CD8-positive, alpha-beta memory T cell (primary cell): ENCODE data around the gene TLE2. TPM values are rescaled to one million over a fixed set of nuclear protein-coding genes. Genes with fewer than 3 reads are reported as not detected.

ENCODE experiments used
- CTCF ChIA-PET: fragments of 350-600 bp; sonication (Branson Sonifier 250); formaldehyde crosslinking; loops from one replicate; lab custom pipeline; 2021; ENCODE audit warnings: antibody characterized with exemption; lab: Charles Lee
- POLR2A ChIA-PET: fragments of 350-600 bp; sonication (Branson Sonifier 250); formaldehyde crosslinking; loops from one replicate; lab custom pipeline; 2021; ENCODE audit warnings: antibody characterized with exemption; lab: Charles Lee
- DNase-seq, 5 donors: peaks; one replicate each; pipeline versions ENCODE4 v3.0.0 to v3.0.0-alpha.2; 2020 to 2022; ENCODE audit warnings: mixed read lengths in 1 of 5
- H3K27ac ChIP-seq: one replicate; pipeline ENCODE4 v1.7.0; 2013; ENCODE audit warnings: low read depth, mild to moderate bottlenecking, low read length, moderate library complexity
- H3K27me3 ChIP-seq: 2 replicates; pipeline ENCODE4 v1.7.0; 2013; ENCODE audit warnings: low read length, mild to moderate bottlenecking; ENCODE audit not compliant: insufficient read depth, poor library complexity, severe bottlenecking
- H3K36me3 ChIP-seq: 2 replicates; pipeline ENCODE4 v1.7.0; 2013; ENCODE audit warnings: mild to moderate bottlenecking, low read length, moderate library complexity; ENCODE audit not compliant: insufficient read depth
- H3K4me1 ChIP-seq: 2 replicates; pipeline ENCODE4 v1.7.0; 2013; ENCODE audit warnings: mild to moderate bottlenecking, low read length, moderate library complexity; ENCODE audit not compliant: insufficient read depth
- H3K4me3 ChIP-seq: 2 replicates; pipeline ENCODE4 v1.7.0; 2013; ENCODE audit warnings: mild to moderate bottlenecking, low read length
- H3K9me3 ChIP-seq: 2 replicates; pipeline ENCODE4 v1.7.0; 2013; ENCODE audit warnings: mild to moderate bottlenecking, low read length
- H3K27ac Mint-ChIP-seq, 8 donors: one replicate each; pipeline ENCODE4 v1.8.0; 2020 to 2021; ENCODE audit warnings: mixed read lengths in 8 of 8, mild to moderate bottlenecking in 6 of 8, inconsistent platforms in 3 of 8, moderate library complexity in 3 of 8
- H3K27me3 Mint-ChIP-seq, 2 donors: one replicate each; pipeline ENCODE4 v1.8.0; 2020 to 2021; ENCODE audit warnings: mixed read lengths in 2 of 2, mild to moderate bottlenecking in 1 of 2, moderate library complexity in 1 of 2
- H3K36me3 Mint-ChIP-seq, 3 donors: one replicate each; pipeline ENCODE4 v1.8.0; 2020 to 2021; ENCODE audit warnings: mixed read lengths in 3 of 3, inconsistent platforms in 1 of 3, mild to moderate bottlenecking in 1 of 3
- H3K4me1 Mint-ChIP-seq, 3 donors: one replicate each; pipeline ENCODE4 v1.8.0; 2020 to 2021; ENCODE audit warnings: mixed read lengths in 3 of 3, inconsistent platforms in 1 of 3, mild to moderate bottlenecking in 1 of 3
- H3K4me3 Mint-ChIP-seq, 7 donors: one replicate each; pipeline ENCODE4 v1.8.0; 2020 to 2021; ENCODE audit warnings: mixed read lengths in 7 of 7, mild to moderate bottlenecking in 6 of 7, moderate library complexity in 4 of 7, inconsistent platforms in 2 of 7
- H3K9me3 Mint-ChIP-seq, 5 donors: one replicate each; pipeline ENCODE4 v1.8.0; 2020 to 2022; ENCODE audit warnings: mixed read lengths in 5 of 5, mild to moderate bottlenecking in 3 of 5, moderate library complexity in 2 of 5, inconsistent platforms in 1 of 5
- polyA plus RNA-seq: library from polyadenylated mRNA; unstranded; fragments of 300-500 nt; fragmentation: Illumina TruSeq; gene quantifications from one replicate; pipeline ENCODE4 v1.2.3, GENCODE V29; 2021
- total RNA-seq, 2 experiments: library from RNA; stranded (reverse); gene quantifications; one replicate each; pipeline ENCODE4 v1.2.3, GENCODE V29; 2021

Gene TLE2
- total and polyA plus RNA-seq, 3 experiments from 2014 or later: 3.8 to 5.3 (median 5.0) TPM

- H3K4me1 Mint-ChIP-seq: peaks cover 15 to 20% (median 16%) of the 10 kb centered on the region in 3 donors
- DNase-seq: peak; percentile 81 to 94 (median 90)
- Histone ChIP-seq H3K36me3 (no peaks in the 10 kb centered on the region), H3K27me3 (no peaks in the 10 kb centered on the region), H3K27ac (peak within 1 kb of the TSS; percentile 40), H3K4me3 (peak within 1 kb of the TSS; percentile 76), H3K9me3 (no peaks in the 10 kb centered on the region), H3K4me1 (peaks cover 9% of the 10 kb centered on the region)
- CTCF ChIA-PET: interaction anchor here (0.8 to 2.5 kb wide), 5 partner anchors 12 to 152 kb away, joined by 3 to 17 read pairs (median 4); no protein-coding TSS in a partner anchor
- peaks cover 18 to 19% of the 10 kb centered on the region in 2 donors for H3K27me3 Mint-ChIP-seq
- POLR2A ChIA-PET: interaction anchor here (1.3 to 2.0 kb wide), 2 partner anchors 58 to 76 kb away, joined by 3 to 9 read pairs; no protein-coding TSS in a partner anchor
- peaks cover 0 to 2% (median 0%) of the 10 kb centered on the region in 3 donors for H3K36me3 Mint-ChIP-seq
- H3K9me3 Mint-ChIP-seq: no peaks in the 10 kb centered on the region
- peak within 1 kb of the TSS; percentile 83 to 95 (median 92) for H3K4me3 Mint-ChIP-seq
- peak within 1 kb of the TSS in 7 of 8 donors; percentile 37 to 91 (median 78) for H3K27ac Mint-ChIP-seq
Measured at GRCh38 chr19:2977001-2977745, 51.9 kb downstream of the TLE2 start, which contains the start of gene TLE6. Gene TLE6 (plus strand): TSS chr19:2977564. CDS start chr19:2978234, 670 bp downstream.

DNA sequence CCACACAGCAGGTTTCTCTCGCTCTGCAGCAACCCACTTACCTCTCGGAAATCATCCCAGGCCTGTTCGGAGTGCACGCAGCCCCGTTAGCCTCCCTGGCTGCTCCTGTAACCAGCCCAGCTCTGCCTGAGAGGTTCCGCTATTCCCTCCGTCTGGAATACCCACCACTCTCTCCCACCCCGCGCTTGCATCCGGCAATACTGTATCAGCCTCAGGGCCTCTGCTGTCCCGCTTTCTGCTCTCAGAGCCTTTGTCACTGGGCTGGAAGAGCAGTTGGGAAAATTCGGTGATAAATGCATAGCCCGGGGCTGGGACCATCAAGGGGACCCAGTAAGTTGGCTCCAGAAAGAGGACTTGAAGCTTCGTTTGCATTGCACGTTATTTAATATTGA lies 52.5 kb downstream of the TLE2 start:
- ChIA-PET POLR2A (interaction anchor here (0.7 to 2.0 kb wide), 3 partner anchors 28 to 77 kb away, joined by 3 to 9 read pairs (median 5); no protein-coding TSS in a partner anchor), CTCF (interaction anchor here (1.1 to 2.5 kb wide), 4 partner anchors 13 to 127 kb away, joined by 3 to 17 read pairs (median 6); no protein-coding TSS in a partner anchor)
- no peaks in the 10 kb centered on the region for H3K36me3 ChIP-seq
- Mint-ChIP-seq H3K4me1 (peaks cover 15 to 20% (median 16%) of the 10 kb centered on the region in 3 donors), H3K27ac (peak overlapping the region in 7 of 8 donors; percentile 37 to 91 (median 78)), H3K27me3 (peaks cover 13 to 17% of the 10 kb centered on the region in 2 donors), H3K9me3 (no peaks in the 10 kb centered on the region), H3K4me3 (peak overlapping the region; percentile 83 to 95 (median 92)), H3K36me3 (peaks cover 0 to 2% (median 0%) of the 10 kb centered on the region in 3 donors)
- no peak for DNase-seq
- no peaks in the 10 kb centered on the region for H3K27me3 ChIP-seq
- H3K9me3 ChIP-seq: no peaks in the 10 kb centered on the region
- H3K27ac ChIP-seq: peak overlapping the region; percentile 40
- H3K4me3 ChIP-seq: peak overlapping the region; percentile 76
- H3K4me1 ChIP-seq: peaks cover 9% of the 10 kb centered on the region

DNA sequence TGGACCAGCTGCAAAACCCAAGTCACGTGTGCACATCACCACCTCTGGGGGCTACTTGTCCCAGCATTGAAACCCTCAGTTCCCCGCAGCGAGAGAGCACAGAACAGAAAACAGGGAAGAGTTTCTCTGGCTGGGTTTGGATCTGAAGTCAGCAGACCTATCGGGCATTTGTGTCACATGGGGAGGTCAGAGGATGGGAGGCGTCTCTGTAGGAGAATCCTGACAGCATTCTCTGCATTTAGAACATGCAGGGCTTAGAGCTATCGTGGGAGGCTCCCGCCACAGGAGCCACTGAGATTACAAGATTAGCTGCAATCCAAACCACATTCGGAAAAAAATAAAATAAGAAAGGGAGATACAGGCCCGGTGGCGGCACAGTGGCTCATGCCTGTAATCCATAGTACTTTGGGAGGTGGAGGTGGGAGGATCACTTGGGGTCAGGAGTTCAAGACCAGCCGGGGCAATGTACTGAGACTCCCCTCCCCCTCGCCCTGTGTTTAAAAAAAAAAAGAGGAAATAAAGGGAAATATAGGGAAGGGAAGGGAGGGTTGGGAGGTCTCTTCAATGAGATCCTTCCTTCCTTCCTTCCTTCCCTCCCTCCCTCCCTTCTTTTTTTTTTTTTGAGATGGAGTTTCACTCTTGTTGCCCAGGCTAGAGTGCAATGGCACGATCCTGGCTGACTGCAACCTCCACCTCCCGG lies 54.6 kb downstream of the TLE2 start:
- Mint-ChIP-seq H3K36me3 (peaks cover 0 to 2% (median 0%) of the 10 kb centered on the region in 3 donors), H3K27ac (no peak overlapping the region), H3K27me3 (peaks cover 12 to 16% of the 10 kb centered on the region in 2 donors), H3K4me1 (peaks cover 15 to 20% (median 16%) of the 10 kb centered on the region in 3 donors), H3K4me3 (peak overlapping the region in 3 of 7 donors; percentile 9 to 59 (median 15)), H3K9me3 (no peaks in the 10 kb centered on the region)
- Histone ChIP-seq H3K4me3 (no peak overlapping the region), H3K27ac (no peak overlapping the region), H3K36me3 (no peaks in the 10 kb centered on the region), H3K27me3 (no peaks in the 10 kb centered on the region), H3K4me1 (peaks cover 9% of the 10 kb centered on the region), H3K9me3 (no peaks in the 10 kb centered on the region)
- ChIA-PET POLR2A (no interaction called here), CTCF (interaction anchor here (1.1 to 1.4 kb wide), 2 partner anchors 101 to 129 kb away, joined by 3 read pairs; no protein-coding TSS in a partner anchor)
- DNase-seq: no peak

- Histone ChIP-seq H3K4me1 (peaks cover 9% of the 10 kb centered on the region), H3K36me3 (no peaks in the 10 kb centered on the region), H3K9me3 (no peaks in the 10 kb centered on the region), H3K27me3 (no peaks in the 10 kb centered on the region), H3K27ac (no peak overlapping the region), H3K4me3 (no peak overlapping the region)
- Mint-ChIP-seq H3K4me1 (peaks cover 15 to 20% (median 16%) of the 10 kb centered on the region in 3 donors), H3K27me3 (peaks cover 12 to 21% of the 10 kb centered on the region in 2 donors), H3K27ac (no peak overlapping the region), H3K4me3 (no peak overlapping the region), H3K9me3 (no peaks in the 10 kb centered on the region), H3K36me3 (peaks cover 0 to 2% (median 0%) of the 10 kb centered on the region in 3 donors)
- POLR2A ChIA-PET: no interaction called here
- no peak for DNase-seq
- CTCF ChIA-PET: interaction anchor here (1.3 kb wide), 1 partner anchor 135 kb away, joined by 3 read pairs; no protein-coding TSS in a partner anchor
Measured at GRCh38 chr19:2973229-2973628, 55.9 kb downstream of the TLE2 start.

DNA sequence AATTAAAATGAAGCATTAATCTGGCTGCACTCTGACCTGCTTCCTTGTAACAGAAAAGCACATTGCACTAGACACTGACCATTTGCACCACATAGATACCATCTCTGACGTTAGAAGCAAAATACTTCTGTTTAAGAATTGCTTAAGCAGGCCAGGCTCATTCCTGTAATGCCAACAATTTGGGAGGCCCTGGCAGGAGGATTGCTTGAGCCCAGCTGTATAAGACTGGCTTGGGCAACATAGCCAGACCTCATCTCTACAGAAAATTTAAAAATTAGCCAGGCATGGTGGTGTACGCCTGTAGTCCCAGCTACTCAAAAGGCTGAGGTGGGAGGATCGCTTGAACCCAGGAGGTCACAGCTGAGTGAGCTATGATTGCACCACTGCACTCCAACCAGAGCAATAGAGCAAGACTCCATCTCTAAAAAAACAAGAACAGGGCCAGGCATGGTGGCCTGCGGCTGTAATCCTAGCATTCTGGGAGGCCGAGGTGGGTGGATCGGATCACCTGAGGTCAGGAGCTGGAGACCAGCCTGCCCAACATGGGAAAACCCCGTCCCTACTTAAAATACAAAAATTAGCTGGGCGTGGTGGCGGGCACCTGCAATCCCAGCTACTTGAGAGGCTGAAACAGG lies 58.8 kb downstream of the TLE2 start:
- no peaks in the 10 kb centered on the region for H3K27me3 ChIP-seq
- Mint-ChIP-seq H3K4me1 (peaks cover 5% of the 10 kb centered on the region in 3 donors), H3K4me3 (no peak overlapping the region), H3K27ac (peak overlapping the region in 1 of 8 donors; percentile 19), H3K27me3 (peaks cover 16% of the 10 kb centered on the region in 2 donors), H3K9me3 (no peaks in the 10 kb centered on the region), H3K36me3 (no peaks in the 10 kb centered on the region)
- H3K4me3 ChIP-seq: no peak overlapping the region
- no peaks in the 10 kb centered on the region for H3K9me3 ChIP-seq
- CTCF ChIA-PET: interaction anchor here (1.2 to 1.6 kb wide), 4 partner anchors 8 to 133 kb away, joined by 3 to 6 read pairs (median 4); no protein-coding TSS in a partner anchor
- DNase-seq: no peak
- no peaks in the 10 kb centered on the region for H3K36me3 ChIP-seq
- H3K4me1 ChIP-seq: no peaks in the 10 kb centered on the region
- H3K27ac ChIP-seq: no peak overlapping the region
- POLR2A ChIA-PET: interaction anchor here (0.7 kb wide), 1 partner anchor 58 kb away, joined by 6 read pairs; no protein-coding TSS in a partner anchor

GRCh38 chr19:2969104-2969504 lies 60.0 kb downstream of the TLE2 start:
- H3K4me1 ChIP-seq: no peaks in the 10 kb centered on the region
- H3K4me1 Mint-ChIP-seq: peaks cover 0 to under 1% (median under 1%) of the 10 kb centered on the region in 3 donors
- H3K27me3 Mint-ChIP-seq: peaks cover 6 to 11% of the 10 kb centered on the region in 2 donors
- H3K27ac Mint-ChIP-seq: no peak overlapping the region
- no peak overlapping the region for H3K4me3 Mint-ChIP-seq
- H3K36me3 ChIP-seq: no peaks in the 10 kb centered on the region
- no peak for DNase-seq
- no peaks in the 10 kb centered on the region for H3K9me3 Mint-ChIP-seq
- H3K36me3 Mint-ChIP-seq: no peaks in the 10 kb centered on the region
- H3K4me3 ChIP-seq: no peak overlapping the region
- ChIA-PET POLR2A (no interaction called here), CTCF (interaction anchor here (0.9 to 1.3 kb wide), 3 partner anchors 11 to 141 kb away, joined by 3 read pairs; no protein-coding TSS in a partner anchor)
- H3K9me3 ChIP-seq: no peaks in the 10 kb centered on the region
- H3K27ac ChIP-seq: no peak overlapping the region
- no peaks in the 10 kb centered on the region for H3K27me3 ChIP-seq

- Mint-ChIP-seq H3K9me3 (no peaks in the 10 kb centered on the region), H3K27me3 (peaks cover 4 to 6% of the 10 kb centered on the region in 2 donors), H3K4me1 (no peaks in the 10 kb centered on the region), H3K4me3 (no peak overlapping the region), H3K36me3 (no peaks in the 10 kb centered on the region), H3K27ac (no peak overlapping the region)
- H3K27me3 ChIP-seq: no peaks in the 10 kb centered on the region
- H3K4me1 ChIP-seq: no peaks in the 10 kb centered on the region
- no peak for DNase-seq
- no peaks in the 10 kb centered on the region for H3K9me3 ChIP-seq
- no peak overlapping the region for H3K27ac ChIP-seq
- no peak overlapping the region for H3K4me3 ChIP-seq
- ChIA-PET POLR2A (no interaction called here), CTCF (interaction anchor here (0.8 to 1.1 kb wide), 3 partner anchors 107 to 141 kb away, joined by 3 to 4 read pairs (median 4); no protein-coding TSS in a partner anchor)
- H3K36me3 ChIP-seq: no peaks in the 10 kb centered on the region
Measured at GRCh38 chr19:2967972-2968371, 61.1 kb downstream of the TLE2 start.
